NK-92 treated with Interleukin-12 subunit alpha and Interleukin-12 subunit beta, amount 100 ng/mL, for 24 hours (cell line): ENCODE data around the gene RAD1.

Experiments used
- DNase-seq: peaks from one replicate; lab custom pipeline; 2025; lab: John Stamatoyannopoulos, UW

RAD1 gene

DNA sequence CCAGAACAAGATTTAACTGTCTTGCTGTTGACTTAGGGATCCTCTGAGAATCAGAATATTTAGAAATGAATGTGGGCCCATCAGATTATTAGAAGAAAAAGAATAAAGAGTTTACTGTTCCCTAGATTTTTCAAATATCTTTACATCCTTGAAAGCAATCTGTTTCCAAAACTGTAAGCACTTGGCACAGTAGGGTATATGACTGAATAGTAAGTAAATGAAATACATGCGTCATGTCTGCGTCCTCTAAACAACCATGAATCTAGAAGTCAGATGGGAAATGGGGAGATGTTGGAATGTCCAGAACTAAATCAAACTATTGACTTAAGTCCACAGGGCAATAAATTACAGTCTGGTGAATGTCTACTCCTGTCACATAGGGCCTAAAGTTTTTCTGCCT lies 50.2 kb downstream of the RAD1 start:
- no peak for DNase-seq

DNA sequence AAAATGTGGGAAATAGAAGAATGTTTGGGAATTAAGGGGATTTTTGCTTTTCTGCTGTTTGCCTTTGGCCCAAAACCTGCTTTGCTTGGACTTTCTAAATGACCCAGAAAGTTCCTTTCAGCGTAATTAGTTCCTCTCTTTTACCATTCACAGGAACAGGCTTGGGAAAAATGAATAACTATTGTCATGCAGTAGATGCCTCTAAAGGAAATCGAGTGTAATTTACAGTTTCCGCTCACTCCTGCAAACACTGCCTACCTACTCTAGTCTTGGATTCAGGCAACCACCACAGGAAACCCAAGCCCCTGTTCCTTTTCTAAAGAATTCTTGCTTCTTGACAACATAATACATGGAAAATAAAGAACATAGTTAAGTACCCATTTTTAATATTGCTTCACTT lies 51.4 kb downstream of the RAD1 start:
- no peak for DNase-seq

DNA sequence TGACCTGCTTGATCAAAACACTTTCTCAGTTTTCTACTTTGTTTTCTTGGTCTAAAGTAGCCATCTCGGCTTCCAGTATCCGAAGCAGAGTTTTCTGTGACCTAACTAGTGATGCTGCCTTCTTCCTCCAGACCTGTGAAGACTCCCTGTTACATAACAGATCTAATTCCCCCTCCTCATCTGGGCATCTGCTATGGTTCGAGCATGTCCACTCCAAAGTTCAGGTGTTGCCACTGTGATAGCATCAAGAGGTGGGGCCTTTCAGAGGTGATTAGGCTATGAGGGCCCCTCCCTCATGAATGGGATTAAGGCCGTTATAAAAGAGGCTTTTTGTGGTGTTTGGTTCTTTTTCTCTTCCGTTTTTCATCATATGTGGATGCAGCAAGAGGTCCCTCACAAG lies 56.1 kb downstream of the RAD1 start:
- DNase-seq = no peak

DNA sequence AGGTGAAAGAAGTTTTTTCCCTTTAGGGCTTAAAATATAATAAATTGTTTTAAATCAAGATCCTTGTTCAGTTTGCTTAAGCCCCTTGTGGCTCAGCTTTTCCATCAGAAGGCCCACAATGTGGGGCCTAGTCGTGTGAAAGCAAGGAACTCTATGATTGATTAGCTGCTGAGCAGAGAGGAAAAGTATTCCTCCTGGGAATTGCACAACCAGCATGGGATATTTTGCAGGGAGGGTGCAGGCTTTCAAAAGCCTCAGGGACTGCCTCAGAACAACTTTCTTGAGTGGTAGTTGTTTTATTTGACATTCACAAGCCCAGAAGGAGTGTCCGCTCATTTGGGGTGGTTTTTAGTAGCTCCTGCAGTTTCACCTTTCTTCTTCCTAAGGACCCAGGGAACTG lies 56.5 kb downstream of the RAD1 start:
- no peak for DNase-seq

DNA sequence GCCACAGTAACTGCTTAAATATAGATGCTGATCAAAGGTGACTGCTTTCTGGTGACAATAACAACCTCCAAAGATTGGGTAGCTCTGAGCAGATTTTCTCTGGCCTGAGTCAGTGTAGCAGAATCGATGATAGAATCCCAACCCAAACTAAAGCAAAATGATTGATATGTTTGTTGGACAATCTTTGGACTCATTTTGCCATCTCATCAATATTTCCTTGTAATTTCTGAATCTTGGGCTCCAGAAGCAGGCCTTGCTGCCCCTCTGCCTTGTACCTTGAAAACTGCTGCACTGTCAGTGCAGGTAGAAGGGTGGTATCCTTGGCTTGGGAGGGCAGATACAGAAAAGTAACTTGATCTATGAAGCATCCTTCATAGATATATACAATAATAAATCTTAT lies 57.4 kb downstream of the RAD1 start:
- no peak for DNase-seq

DNA sequence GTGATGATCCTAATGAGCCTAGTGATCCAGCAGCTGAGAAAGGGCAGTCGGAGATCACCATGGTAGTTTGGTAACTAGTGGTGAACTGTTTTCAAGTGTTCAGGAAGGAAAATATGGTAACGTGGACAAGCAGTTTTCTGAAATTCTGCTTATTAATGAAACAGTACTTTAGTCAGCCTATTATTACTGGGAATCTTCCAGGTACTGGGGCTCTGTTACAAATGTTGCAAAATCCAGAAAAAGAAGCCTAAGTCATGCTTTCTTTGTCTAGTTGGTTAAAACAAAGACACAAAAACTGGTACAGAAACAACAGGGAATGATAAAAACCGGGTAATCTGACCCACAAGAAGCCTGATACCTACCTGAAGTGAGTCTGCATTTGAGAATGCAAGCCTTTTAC lies 58.1 kb downstream of the RAD1 start:
- DNase-seq = no peak
